GM18868 (cell line): ENCODE data around the gene FUCA1.
"Not testable (repeated sequence)": the region's sequence is repeated elsewhere in the genome, so short reads cannot be mapped to it uniquely, and the experiment has no call there.

Experiments used
- ATAC-seq: cut with Tn5 transposase; IDR thresholded peaks from one replicate; pipeline ENCODE4 v1.9.1; 2021; ENCODE audit warnings: mild to moderate bottlenecking, moderate library complexity; ENCODE audit not compliant: unreplicated experiment

The FUCA1 gene

DNA sequence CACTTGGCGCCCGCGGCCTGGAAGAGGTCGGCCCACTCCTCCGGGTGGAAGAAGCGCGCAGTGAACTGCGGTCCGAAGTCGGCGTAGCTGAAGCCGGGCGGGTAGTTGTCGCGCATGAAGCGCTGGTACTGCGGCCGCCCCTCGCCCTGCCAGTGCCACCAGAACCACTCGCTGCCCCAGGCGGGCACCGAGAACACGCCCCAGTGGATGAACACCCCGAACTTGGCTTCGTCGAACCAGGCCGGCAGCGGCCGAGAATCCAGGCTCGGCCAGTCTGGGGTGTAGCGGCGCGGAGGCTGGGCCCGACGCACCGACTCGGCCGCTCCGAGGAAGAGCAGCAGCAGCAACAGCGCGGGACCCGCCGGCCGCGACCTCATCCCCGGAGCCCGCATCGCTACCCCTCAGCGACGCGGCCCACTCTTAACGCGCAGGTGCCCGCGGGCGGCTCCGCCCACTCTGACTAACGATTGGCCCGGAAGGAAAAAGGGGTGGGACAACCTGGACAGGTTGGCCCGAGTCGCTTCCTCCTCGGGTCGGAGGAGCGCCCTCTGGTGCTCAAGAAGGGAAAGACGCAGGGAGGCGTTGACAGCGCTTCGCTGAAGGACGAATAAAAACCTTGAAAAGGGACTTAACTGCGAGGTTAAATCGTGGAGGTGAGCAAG, at the start of gene FUCA1:
TSS of gene FUCA1 (minus strand) at position 396 of the 662 bp plus-strand sequence. CDS start at position 392, 4 bp downstream.
- peak; percentile 96 for ATAC-seq

DNA sequence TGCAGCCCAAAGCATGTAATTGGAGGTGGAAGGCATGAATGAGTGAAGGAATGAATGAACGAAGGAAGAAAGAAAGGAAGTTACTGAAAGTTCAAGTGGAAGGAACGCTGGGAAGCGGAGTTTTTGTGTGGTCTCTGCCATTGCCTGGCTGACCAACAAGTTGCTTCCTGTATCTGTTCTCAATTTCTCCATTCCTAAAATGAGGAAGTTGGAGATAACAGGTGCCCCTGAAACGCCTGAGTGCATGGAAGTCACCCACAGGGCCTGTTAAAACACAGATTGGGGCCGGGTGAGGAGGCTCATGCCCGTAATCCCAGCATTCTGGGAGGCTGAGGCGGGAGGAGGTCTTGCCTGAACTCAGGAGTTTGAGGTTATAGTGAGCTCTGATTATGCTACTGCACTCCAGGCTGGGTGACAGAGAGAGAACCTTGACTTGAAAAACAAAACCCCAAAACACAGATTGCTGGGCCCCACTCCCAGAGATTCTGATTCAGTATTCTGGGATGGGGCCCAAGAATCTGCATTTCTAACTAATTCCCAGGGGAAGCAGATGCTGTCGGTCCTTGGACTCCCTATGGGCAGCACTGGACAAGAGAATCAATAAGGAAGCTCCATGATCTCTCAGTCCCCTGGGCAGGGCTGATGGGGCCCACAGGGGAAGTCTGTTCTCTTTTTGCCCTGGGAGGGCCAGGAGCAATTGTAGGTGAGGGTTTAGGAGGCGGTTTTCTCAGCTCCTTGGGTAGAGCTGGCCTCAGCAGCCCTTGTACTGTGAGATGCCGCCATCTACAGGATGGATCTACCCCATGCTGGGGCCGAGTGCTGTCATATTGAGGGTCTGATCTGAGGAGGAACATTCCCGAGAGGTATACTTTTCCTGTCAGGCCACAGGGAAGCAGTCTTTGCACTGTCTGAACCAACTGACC, 48.4 kb upstream of the FUCA1 start:
- ATAC-seq: peak; percentile 56

DNA sequence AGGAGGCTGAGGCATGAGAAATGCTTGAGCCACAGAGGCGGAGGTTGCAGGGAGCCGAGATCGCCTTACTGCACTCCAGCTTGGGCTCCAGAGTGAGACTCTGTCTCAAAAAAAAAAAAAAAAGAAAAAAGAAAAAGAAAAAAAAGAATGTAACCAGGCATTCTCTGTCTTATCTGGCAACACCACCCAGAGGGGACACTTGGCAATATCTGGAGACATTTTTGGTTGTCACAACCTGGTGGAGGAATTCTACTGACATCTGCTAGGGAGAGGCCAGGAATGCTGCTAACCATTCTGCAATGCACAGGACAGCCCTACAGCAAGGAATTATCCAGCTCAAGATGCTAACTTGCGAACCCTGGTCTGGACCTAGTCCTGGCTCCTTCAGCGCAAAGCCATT, 47.4 kb upstream of the FUCA1 start:
- no peak for ATAC-seq

GRCh38 chr1:23914921-23915320, 46.8 kb upstream of the FUCA1 start:
- ATAC-seq: no peak

DNA sequence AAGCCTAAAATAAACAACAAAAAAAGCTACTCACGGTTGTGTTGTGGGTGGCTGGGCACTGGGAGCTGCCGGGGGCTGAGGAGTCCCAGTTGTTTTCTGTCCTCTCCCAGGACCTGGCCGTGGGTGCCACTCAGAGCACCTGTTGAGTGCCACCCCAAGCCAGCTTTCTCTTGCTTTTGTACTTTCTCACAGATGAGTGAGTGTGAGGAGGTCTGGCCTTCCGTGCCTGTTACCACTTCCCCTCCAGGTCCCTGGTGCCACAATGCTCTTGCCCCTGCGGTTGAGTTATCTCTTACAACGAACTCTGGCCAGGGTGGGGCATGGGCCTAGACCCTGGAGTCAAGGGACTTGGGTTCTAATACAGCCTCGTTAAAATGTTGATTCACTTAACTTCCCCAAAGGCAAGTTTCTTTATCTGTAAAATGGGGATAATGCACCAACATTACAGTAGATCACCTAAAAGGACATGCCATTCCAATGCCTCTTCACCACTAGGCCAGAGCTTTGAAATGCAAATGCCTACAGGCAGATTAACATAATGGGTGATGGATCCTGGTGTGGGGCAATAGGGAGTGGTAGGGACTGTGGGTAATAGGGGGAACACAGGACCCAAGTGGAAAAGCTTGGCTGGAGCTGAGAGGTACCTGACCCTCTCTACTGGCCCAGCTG, 45.3 kb upstream of the FUCA1 start, which contains the start of gene CNR2:
TSS of gene CNR2 (minus strand) at position 151 of the 669 bp plus-strand sequence. CDS start 37,745 bp downstream, outside the sequence.
- no peak for ATAC-seq

DNA sequence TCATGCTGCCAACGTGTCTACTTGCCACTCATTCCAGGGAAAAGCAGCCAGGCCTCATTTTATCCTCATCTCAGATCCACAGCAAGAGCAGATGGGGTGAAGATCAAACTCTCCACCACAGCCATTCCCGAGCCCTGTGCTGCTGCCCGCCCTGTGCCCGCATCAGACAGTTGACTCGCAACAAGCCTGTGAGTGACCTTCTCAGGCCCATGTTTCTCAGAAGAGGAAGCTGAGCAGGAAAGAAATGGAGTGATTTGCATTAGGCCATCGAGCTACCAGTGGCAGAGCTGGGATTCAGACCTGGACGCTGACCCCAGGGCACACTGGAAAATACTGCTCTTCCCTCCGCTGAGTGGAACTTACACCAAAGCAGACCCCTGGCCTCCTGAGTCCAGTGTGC, 43.8 kb upstream of the FUCA1 start:
- no peak for ATAC-seq

GRCh38 chr1:23910553-23911246, 42.6 kb upstream of the FUCA1 start:
- ATAC-seq: peak; percentile 45

- ATAC-seq: no peak
Observed at GRCh38 chr1:23910144-23910543, 42.1 kb upstream of the FUCA1 start.

DNA sequence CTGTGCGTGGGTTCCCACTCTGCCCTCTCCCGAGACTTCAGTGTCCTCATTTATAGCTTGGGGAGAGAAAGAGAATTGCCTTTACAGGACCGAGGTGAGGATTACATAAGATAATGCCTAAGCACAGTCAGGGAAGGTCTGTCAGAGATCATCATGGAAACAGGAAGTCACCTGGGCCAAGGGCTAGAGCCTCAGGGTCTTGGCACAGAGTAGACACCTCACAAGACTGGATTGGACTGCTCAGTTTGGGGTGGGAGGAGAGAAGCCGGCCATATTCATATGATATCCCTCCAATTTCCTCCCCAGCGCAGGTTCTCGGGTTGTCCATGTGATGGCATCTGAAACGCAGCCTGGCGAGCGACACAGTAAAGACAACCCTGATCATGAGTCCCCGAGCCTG, 41.3 kb upstream of the FUCA1 start:
- ATAC-seq: no peak

DNA sequence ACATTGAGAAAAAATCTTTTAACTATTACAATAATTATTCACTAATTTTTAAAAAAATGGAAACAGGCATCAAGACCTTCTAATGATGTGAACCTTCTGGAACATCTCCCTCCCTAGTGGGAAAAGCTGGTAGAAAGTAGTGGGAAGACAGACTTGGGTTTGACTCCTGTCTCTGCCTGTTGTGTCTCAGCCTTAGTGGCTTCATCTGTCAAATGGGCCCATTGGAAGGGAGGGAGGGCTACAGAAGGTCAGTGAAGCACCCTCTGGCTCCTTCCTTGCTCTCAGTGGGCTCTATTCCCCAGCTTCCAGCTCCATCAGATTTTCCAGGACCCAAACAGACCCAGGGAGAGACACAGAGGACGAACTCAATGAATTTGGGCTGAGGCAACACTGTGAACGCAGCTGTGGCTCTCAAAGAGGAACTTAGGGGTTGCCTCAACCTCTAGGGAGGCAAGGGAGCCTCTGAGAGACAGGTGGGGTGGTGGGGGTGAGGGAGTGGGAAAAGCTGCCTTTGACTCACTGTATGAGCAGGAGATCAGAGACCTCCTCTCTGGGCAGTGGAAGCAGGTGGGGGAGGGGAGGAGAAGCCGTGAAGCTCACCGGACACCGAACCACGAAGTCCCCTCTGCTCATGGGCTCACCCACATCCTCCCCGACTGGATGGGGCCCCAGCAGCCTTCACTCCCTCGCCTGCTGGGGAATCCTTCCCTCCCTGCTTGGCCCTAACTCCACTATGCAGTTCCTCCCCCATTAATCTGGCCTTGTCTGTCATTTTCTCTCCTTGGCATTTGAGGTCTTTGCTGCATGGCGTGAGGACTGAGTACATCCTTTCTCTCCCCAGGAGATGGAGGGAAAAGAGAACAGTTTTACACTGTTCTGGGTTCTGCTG, 40.6 kb upstream of the FUCA1 start:
- peak; percentile 25 for ATAC-seq

DNA sequence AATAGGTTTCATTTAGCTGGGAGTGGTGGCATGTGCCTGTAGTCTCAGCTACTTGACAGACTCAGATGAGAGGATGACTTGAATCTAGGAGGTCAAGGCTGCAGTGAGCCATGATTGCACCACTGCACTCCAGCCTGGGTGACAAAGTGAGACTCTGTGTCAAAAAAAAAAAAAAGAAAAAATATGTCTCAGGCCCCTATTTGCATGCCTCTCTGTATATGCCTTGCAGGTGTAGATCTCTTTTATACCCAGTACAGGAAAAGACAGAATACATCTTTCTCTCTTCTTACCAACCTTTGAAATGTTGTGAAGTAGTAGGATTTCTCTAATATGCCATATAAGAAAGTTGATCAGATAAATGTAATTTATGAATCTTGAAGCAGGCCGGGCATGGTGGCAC, 38.6 kb upstream of the FUCA1 start:
- ATAC-seq: no peak

DNA sequence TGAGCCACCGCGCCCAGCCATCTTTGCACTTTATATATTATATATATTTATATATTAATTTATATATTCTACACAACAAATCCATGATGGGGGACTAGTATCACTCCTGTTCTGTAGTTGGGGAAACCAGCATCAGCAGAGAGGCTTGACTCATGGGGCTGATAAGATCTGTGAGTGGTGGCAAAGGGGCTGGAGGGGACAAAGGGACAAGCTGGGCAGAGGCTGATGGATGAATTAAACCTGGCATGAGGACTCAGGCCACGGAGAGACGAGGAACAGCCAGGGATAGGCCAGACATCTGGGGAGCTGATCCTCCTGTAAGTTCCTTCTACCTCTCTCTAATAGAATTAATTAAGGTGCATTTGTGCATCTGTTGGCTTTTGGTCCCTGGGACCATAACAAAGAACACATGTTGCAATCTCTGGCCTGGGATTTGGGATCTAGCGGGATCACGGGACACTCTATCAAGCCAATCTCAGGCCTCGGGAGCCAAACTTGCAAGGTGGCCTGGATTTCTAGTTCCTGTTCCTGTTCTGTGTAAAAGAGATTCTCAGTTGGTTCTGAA, 37.5 kb upstream of the FUCA1 start:
- no peak for ATAC-seq

DNA sequence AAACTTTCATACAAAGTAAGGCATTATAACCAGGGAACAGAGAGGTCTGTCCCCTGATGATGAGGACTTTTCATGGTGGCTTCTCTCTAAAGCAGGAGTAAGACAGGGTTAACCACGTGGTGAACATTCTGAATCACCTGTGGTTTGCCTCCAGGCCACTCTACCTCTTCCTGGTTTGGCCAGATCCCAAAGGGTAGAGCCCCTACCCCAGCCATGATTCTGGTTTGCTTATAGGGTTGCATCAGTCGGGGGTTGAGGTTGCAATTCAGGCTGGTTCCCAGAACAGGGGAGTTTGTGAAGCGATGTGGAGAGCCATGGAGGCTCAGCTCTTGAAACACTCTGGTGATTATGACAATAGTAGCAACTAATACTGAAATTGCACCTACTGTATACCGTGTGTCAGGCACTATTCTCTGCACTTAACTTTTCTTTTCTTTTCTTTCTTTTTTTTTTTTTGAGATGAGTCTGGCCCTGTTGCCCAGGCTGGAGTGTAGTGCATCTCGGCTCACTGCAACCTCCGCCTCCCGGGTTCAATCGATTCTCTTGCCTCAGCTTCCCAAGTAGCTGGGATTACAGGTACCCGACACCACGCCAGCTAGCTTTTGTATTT, 36.8 kb upstream of the FUCA1 start:
- ATAC-seq: peak; percentile 67

- no peak for ATAC-seq
Observed at GRCh38 chr1:23903754-23904153, 35.7 kb upstream of the FUCA1 start.

GRCh38 chr1:23902321-23903278, 34.5 kb upstream of the FUCA1 start:
- ATAC-seq: no peak

DNA sequence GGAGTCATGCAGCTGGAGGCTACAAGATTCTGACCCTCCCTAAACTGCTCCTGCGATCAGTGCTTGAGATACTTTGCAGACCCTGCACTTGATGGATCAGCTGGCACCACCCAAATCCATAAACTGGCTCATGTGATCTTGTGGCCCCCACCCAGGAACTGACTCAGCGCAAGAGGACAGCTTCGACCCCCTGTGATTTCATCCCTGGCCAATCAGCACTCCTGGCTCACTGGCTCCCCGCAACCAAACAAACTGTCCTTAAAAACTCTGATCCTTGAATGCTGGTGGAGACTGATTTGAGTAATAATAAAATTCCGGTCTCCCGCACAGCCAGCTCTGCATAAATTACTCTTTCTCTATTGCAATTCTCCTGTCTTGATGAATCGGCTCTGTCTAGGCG, 31.9 kb upstream of the FUCA1 start:
- not testable (repeated sequence) for ATAC-seq

DNA sequence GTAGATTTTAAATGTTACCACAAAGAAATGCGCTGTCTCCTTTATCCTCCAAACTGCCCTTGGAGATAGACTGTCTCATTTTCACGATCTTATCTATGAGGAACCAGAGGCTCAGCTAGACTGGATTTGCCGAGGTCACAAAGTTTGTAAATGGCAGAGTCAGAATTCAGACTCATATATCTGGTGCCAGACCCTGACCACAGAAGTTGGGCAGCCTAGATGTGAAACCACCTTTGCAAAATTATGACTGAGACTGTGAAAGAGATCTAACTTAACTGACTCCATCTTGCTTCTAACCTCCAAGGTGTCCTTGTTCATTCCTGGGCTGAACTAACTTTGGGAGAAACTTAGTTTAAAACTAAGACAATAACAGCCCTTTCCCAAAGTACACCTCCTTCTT, 31.0 kb upstream of the FUCA1 start:
- ATAC-seq: no peak

DNA sequence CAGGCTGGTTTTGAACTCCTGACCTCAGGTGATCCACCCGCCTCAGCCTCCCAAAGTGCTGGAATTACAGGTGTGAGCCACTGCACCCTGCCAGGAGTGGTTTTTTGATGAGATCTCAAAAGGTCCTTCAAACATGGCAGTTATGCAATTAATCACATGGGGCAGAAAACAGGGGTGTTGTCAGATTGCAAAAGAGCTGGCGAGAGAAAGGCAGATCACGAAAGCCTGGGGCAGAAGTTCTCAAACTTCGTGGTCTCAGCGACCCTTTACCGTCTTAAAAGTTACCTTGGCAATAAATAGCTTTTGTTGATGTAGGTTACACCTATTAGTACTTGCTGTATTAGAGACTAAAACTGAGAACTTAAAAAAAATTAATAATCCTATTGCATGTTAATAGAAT, 29.0 kb upstream of the FUCA1 start:
- no peak for ATAC-seq
